CD4-positive, alpha-beta T cell (primary cell): ENCODE measurements around the gene MUL1. TPM values are rescaled to one million over a fixed set of nuclear protein-coding genes. Genes with fewer than 3 reads are reported as not detected.

Experiments used
- ATAC-seq: fragments of 200-7000 bp; cut with Tn5 transposase; one replicate; pipeline ENCODE4 v1.10.0; 2022; ENCODE audit warnings: mild to moderate bottlenecking; ENCODE audit not compliant: poor library complexity
- CTCF ChIA-PET: fragments of 350-600 bp; sonication (Branson Sonifier 250); formaldehyde crosslinking; loops from one replicate; lab custom pipeline; 2021; ENCODE audit warnings: antibody characterized with exemption, inconsistent platforms; lab: Charles Lee
- POLR2A ChIA-PET: fragments of 350-600 bp; sonication (Branson Sonifier 250); formaldehyde crosslinking; loops from one replicate; lab custom pipeline; 2021; ENCODE audit warnings: antibody characterized with exemption, inconsistent platforms; lab: Charles Lee
- DNase-seq, 14 experiments: peaks; one replicate each; pipeline ENCODE4 v3.0.0-alpha.2; 2013 to 2020; ENCODE audit warnings: mixed read lengths in 2 of 14
- H3K27ac ChIP-seq, 2 donors: one replicate each; pipeline versions ENCODE4 v1.5.1 to v1.7.0; 2013; ENCODE audit warnings: low read length in 2 of 2, low read depth in 1 of 2, mild to moderate bottlenecking in 1 of 2
- H3K27me3 ChIP-seq, 2 experiments: 1 replicate in 1 of 2; 2 replicates in 1 of 2; pipeline versions ENCODE4 v1.6.1 to v1.7.0; 2013; ENCODE audit warnings: low read length in 2 of 2, control low read depth in 1 of 2, mild to moderate bottlenecking in 1 of 2, moderate library complexity in 1 of 2; ENCODE audit not compliant: insufficient read depth in 2 of 2, control insufficient read depth in 1 of 2
- H3K36me3 ChIP-seq: one replicate; pipeline ENCODE4 v1.6.1; 2013; ENCODE audit warnings: low read length, control low read depth; ENCODE audit not compliant: insufficient read depth
- H3K4me1 ChIP-seq: one replicate; pipeline ENCODE4 v1.6.1; 2013; ENCODE audit warnings: low read length, control low read depth; ENCODE audit not compliant: insufficient read depth
- H3K4me3 ChIP-seq: one replicate; pipeline ENCODE4 v1.5.1; 2013; ENCODE audit warnings: mild to moderate bottlenecking, low read length, moderate library complexity
- H3K9me3 ChIP-seq, 2 experiments: 1 replicate in 1 of 2; 2 replicates in 1 of 2; pipeline versions ENCODE4 v1.6.1 to v1.7.0; 2013; ENCODE audit warnings: low read length in 2 of 2, mild to moderate bottlenecking in 2 of 2, control low read depth in 1 of 2, moderate library complexity in 1 of 2; ENCODE audit not compliant: control insufficient read depth in 1 of 2, insufficient read depth in 1 of 2
- H3K27ac Mint-ChIP-seq: one replicate; pipeline ENCODE4 v1.8.0; 2020; ENCODE audit warnings: mixed read lengths
- H3K27me3 Mint-ChIP-seq: one replicate; pipeline ENCODE4 v1.8.0; 2021; ENCODE audit warnings: mixed read lengths
- H3K36me3 Mint-ChIP-seq: one replicate; pipeline ENCODE4 v1.8.0; 2021; ENCODE audit warnings: low read depth, mixed read lengths
- H3K4me1 Mint-ChIP-seq: one replicate; pipeline ENCODE4 v1.8.0; 2021; ENCODE audit warnings: low read depth, mixed read lengths
- H3K4me3 Mint-ChIP-seq: one replicate; pipeline ENCODE4 v1.8.0; 2020; ENCODE audit warnings: mild to moderate bottlenecking, mixed read lengths
- H3K9me3 Mint-ChIP-seq: one replicate; pipeline ENCODE4 v1.8.0; 2020; ENCODE audit warnings: mixed read lengths
- CTCF ChIP-seq: fragments of 200-600 bp; IDR thresholded peaks from one replicate; pipeline ENCODE4 v1.8.0; 2022; ENCODE audit warnings: antibody characterized with exemption, mild to moderate bottlenecking
- intact Hi-C, 2 experiments: fragments of 100-400 bp; cut with DNase I in 1 of 2; cut with micrococcal nuclease in 1 of 2; formaldehyde crosslinking; loops; one replicate each; pipeline versions ENCODE4 v1.15.1 to v1.9.0; 2023 to 2025; cut with DNase I, micrococcal nuclease
- total RNA-seq, 174 experiments: library from RNA in 2 of 174; stranded (reverse) in 2 of 174; gene quantifications; one replicate each; pipeline ENCODE4 v1.2.3 and lab custom pipeline; 2021 to 2026

The MUL1 gene
- total RNA-seq, 2 experiments from 2014 or later: 17.2 to 17.6 TPM

- Histone ChIP-seq H3K27me3 (peaks cover 26 to 34% of the 10 kb centered on the region in 2 experiments), H3K4me3 (no peak overlapping the region), H3K9me3 (no peaks in the 10 kb centered on the region), H3K36me3 (no peaks in the 10 kb centered on the region), H3K27ac (no peak overlapping the region), H3K4me1 (no peaks in the 10 kb centered on the region)
- no peaks in the 10 kb centered on the region for H3K36me3 Mint-ChIP-seq
- no peak overlapping the region for H3K27ac Mint-ChIP-seq
- POLR2A ChIA-PET: no interaction called here
- no peak overlapping the region for H3K4me3 Mint-ChIP-seq
- DNase-seq (no peak), ATAC-seq (no peak)
- intact Hi-C loops: no loop called here
- no peak for TF ChIP-seq CTCF
- no peaks in the 10 kb centered on the region for H3K4me1 Mint-ChIP-seq
- H3K27me3 Mint-ChIP-seq: peaks cover 84% of the 10 kb centered on the region
- CTCF ChIA-PET: no interaction called here
- H3K9me3 Mint-ChIP-seq: no peaks in the 10 kb centered on the region
Observed at GRCh38 chr1:20470194-20470593, 37.8 kb downstream of the MUL1 start.

GRCh38 chr1:20469406-20470076 is 38.4 kb downstream of the MUL1 start:
- no peak for ATAC-seq
- intact Hi-C loops: no loop called here

GRCh38 chr1:20466273-20466672 is 41.7 kb downstream of the MUL1 start:
- H3K4me3 ChIP-seq: no peak overlapping the region
- H3K9me3 Mint-ChIP-seq: no peaks in the 10 kb centered on the region
- intact Hi-C loops: no loop called here
- no peaks in the 10 kb centered on the region for H3K4me1 ChIP-seq
- DNase-seq: no peak
- H3K36me3 Mint-ChIP-seq: no peaks in the 10 kb centered on the region
- no peak overlapping the region for H3K4me3 Mint-ChIP-seq
- H3K27me3 ChIP-seq: peaks cover 8 to 16% of the 10 kb centered on the region in 2 experiments
- CTCF ChIA-PET: no interaction called here
- no peaks in the 10 kb centered on the region for H3K36me3 ChIP-seq
- peaks cover 52% of the 10 kb centered on the region for H3K27me3 Mint-ChIP-seq
- no peak overlapping the region for H3K27ac ChIP-seq
- ATAC-seq: no peak
- no peak for TF ChIP-seq CTCF
- peaks cover 0 to 7% of the 10 kb centered on the region in 2 experiments for H3K9me3 ChIP-seq
- H3K27ac Mint-ChIP-seq: no peak overlapping the region
- POLR2A ChIA-PET: no interaction called here
- no peaks in the 10 kb centered on the region for H3K4me1 Mint-ChIP-seq

More at GRCh38 chr1:20469406-20470076, 38.4 kb downstream of the MUL1 start:
- H3K27ac ChIP-seq: no peak overlapping the region
- H3K27ac Mint-ChIP-seq: no peak overlapping the region
- peaks cover 21 to 28% of the 10 kb centered on the region in 2 experiments for H3K27me3 ChIP-seq
- no peaks in the 10 kb centered on the region for H3K4me1 Mint-ChIP-seq
- no peaks in the 10 kb centered on the region for H3K36me3 ChIP-seq
- no peak overlapping the region for H3K4me3 ChIP-seq
- H3K9me3 ChIP-seq: no peaks in the 10 kb centered on the region
- no peak for DNase-seq
- H3K36me3 Mint-ChIP-seq: no peaks in the 10 kb centered on the region
- POLR2A ChIA-PET: no interaction called here
- H3K27me3 Mint-ChIP-seq: peaks cover 80% of the 10 kb centered on the region
- no peaks in the 10 kb centered on the region for H3K9me3 Mint-ChIP-seq
- H3K4me1 ChIP-seq: no peaks in the 10 kb centered on the region
- H3K4me3 Mint-ChIP-seq: no peak overlapping the region
- CTCF ChIA-PET: no interaction called here
- no peak for TF ChIP-seq CTCF
